ENCODE measurements around the gene DROSHA. TPM values are rescaled to one million over a fixed set of nuclear protein-coding genes. Genes with fewer than 3 reads are reported as not detected.

Gene DROSHA
- total and polyA plus RNA-seq, 2 of the 8 experiments (the other 6 are each of a cell fraction or from before 2014, with no cell fraction given): 65.9 to 122 TPM

DNA sequence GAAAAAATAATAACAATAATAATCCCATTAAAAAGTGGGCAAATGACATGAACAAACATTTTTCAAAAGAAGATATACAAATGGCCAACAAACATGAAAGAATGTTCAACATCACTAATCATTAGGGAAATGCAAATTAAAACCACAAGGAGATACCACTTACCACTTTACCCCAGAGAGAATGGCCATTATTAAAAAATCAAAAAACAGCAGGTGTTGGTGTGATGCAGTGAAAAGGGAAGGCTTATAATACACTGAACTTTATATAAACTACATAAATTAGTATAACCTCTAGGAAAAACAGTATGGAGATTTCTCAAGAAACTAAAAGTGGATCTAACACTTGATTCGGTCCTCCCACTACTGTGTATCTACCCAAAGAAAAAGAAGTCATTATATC lies 81.9 kb downstream of the DROSHA start:
- H3K36me3 ChIP-seq (ENCODE audit: control insufficient read depth in 2 of 4, insufficient read depth in 4 of 4, low read length in 3 of 4): peaks cover 4 to 34% (median 17%) of the 10 kb centered on the region in 4 experiments; a peak in 6 of 8 replicates
- 95% methylated on average over 1 of the region's 1 CpG; no CpG with 5 or more reads in 1 of the 2 experiments for WGBS, 2 experiments (ENCODE audit: extremely low coverage in 1 of 2, insufficient coverage in 1 of 2, insufficient read length in 1 of 2, insufficient replicate concordance in 2 of 2, low coverage in 1 of 2, low lambda C conversion rate in 2 of 2, missing lambda C conversion rate in 1 of 2)
- no peak for FAIRE-seq
- TF ChIP-seq FOSL1 (IDR thresholded peaks at IDR 0.05; ENCODE audit: insufficient read depth, low read depth, low read length) (no peak), GTF2F1 (IDR thresholded peaks at IDR 0.05; ENCODE audit: borderline replicate concordance, low read depth, low read length) (no peak), CREB1 (IDR thresholded peaks at IDR 0.05) (no peak), KDM1A (IDR thresholded peaks at IDR 0.05; ENCODE audit: borderline replicate concordance, low read length) (no peak), HDAC6 (IDR thresholded peaks at IDR 0.05; ENCODE audit: low read depth, low read length) (no peak), EP300 (IDR thresholded peaks at IDR 0.05; ENCODE audit: borderline replicate concordance in 1 of 2, low read depth in 2 of 2, low read length in 2 of 2) (no peak), RNF2 (IDR thresholded peaks at IDR 0.05; ENCODE audit: borderline replicate concordance, low read depth, low read length, missing control alignments, poor library complexity, severe bottlenecking) (no peak), RBBP5 (IDR thresholded peaks at IDR 0.05; ENCODE audit: borderline replicate concordance, low read depth, low read length) (no peak), BACH1 (IDR thresholded peaks at IDR 0.05; ENCODE audit: low read length) (no peak), CHD1 (IDR thresholded peaks at IDR 0.05; ENCODE audit: low read depth, low read length) (no peak), TBP (IDR thresholded peaks at IDR 0.05; ENCODE audit: low read depth, low read length) (no peak), EGR1 (IDR thresholded peaks at IDR 0.05; ENCODE audit: borderline replicate concordance, low read depth, low read length) (no peak)
- TF ChIP-seq, protein P1, sequence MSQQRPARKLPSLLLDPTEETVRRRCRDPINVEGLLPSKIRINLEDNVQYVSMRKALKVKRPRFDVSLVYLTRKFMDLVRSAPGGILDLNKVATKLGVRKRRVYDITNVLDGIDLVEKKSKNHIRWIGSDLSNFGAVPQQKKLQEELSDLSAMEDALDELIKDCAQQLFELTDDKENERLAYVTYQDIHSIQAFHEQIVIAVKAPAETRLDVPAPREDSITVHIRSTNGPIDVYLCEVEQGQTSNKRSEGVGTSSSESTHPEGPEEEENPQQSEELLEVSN (IDR thresholded peaks at IDR 0.05): no peak

More for the DNA sequence above, 81.9 kb downstream of the DROSHA start:
- no peak overlapping the region for H2BK12ac ChIP-seq (ENCODE audit: low read depth, low read length)
- H2BK5ac ChIP-seq (ENCODE audit: low read depth, low read length): no peak overlapping the region
- H3K18ac ChIP-seq (ENCODE audit: extremely low read depth, low read length): no peak overlapping the region
- no peak overlapping the region for H2BK15ac ChIP-seq (ENCODE audit: low read length)
- no peak overlapping the region for H2AFZ ChIP-seq (ENCODE audit: low read length)
- peaks cover 0 to 7% (median 5%) of the 10 kb centered on the region in 4 experiments; a peak in 5 of 7 replicates for H3K4me1 ChIP-seq (replicated peaks in 1 of 4; ENCODE audit: control insufficient read depth in 3 of 4, insufficient read depth in 4 of 4, low read length in 3 of 4)
- DNase-seq (ENCODE audit: low read depth in 1 of 2, low spot score in 2 of 2): no peak
- H3K14ac ChIP-seq (ENCODE audit: insufficient read length): no peak overlapping the region
- H2BK120ac ChIP-seq (replicated peaks; ENCODE audit: low read depth, low read length): no peak overlapping the region
- no peaks in the 10 kb centered on the region for H3K79me2 ChIP-seq (ENCODE audit: control insufficient read depth in 1 of 2, insufficient read depth in 2 of 2, low read length in 2 of 2)
- ChIA-PET CTCF (ENCODE audit: partially characterized antibody) (no interaction called here), POLR2A (ENCODE audit: partially characterized antibody) (no interaction called here)
- H3K27me3 ChIP-seq (replicated peaks in 1 of 4; ENCODE audit: control insufficient read depth in 3 of 4, extremely low read depth in 1 of 4, insufficient read depth in 3 of 4, low read length in 3 of 4): no peaks in the 10 kb centered on the region
- 0 out of 4 replicates have a peak, but pooled peaks cover 0 to under 1% of the 10 kb centered on the region in 2 experiments for H3K9me3 ChIP-seq (ENCODE audit: insufficient read depth in 2 of 2, low read depth in 1 of 2, low read length in 1 of 2)
- H3K23me2 ChIP-seq (ENCODE audit: low read depth, low read length): no peaks in the 10 kb centered on the region
- no peak overlapping the region for H4K8ac ChIP-seq (ENCODE audit: extremely low read depth, insufficient read depth, low read length)
- H4K20me1 ChIP-seq (replicated peaks in 1 of 2; ENCODE audit: control insufficient read depth in 1 of 2, insufficient read depth in 2 of 2, low read length in 2 of 2): no peaks in the 10 kb centered on the region
- no peak overlapping the region for H2AK5ac ChIP-seq (ENCODE audit: low read depth, low read length)
- H3K4me3 ChIP-seq (ENCODE audit: extremely low read depth in 1 of 4, insufficient read depth in 2 of 4, low read depth in 3 of 4, low read length in 4 of 4): no peak overlapping the region
- H3K79me1 ChIP-seq (ENCODE audit: low read depth, low read length): no peaks in the 10 kb centered on the region
- H4K91ac ChIP-seq (replicated peaks; ENCODE audit: insufficient read length, low read length): no peak overlapping the region
- H3K23ac ChIP-seq (ENCODE audit: insufficient read length): no peak overlapping the region
- H3K56ac ChIP-seq (replicated peaks; ENCODE audit: insufficient read length, low read depth, low read length): no peak overlapping the region
- no peak overlapping the region for H2BK20ac ChIP-seq (ENCODE audit: low read length)
- H3K4me2 ChIP-seq (ENCODE audit: insufficient read depth in 1 of 2, low read depth in 2 of 2, low read length in 2 of 2): no peak overlapping the region
- no peak overlapping the region for H4K5ac ChIP-seq (ENCODE audit: insufficient read length, low read depth, low read length)
- H3K4ac ChIP-seq (replicated peaks; ENCODE audit: insufficient read length, low read depth, low read length): no peak overlapping the region
- no peak overlapping the region for H3K27ac ChIP-seq (ENCODE audit: low read depth, low read length)
- H3K9ac ChIP-seq (replicated peaks in 1 of 4; ENCODE audit: extremely low read depth in 1 of 4, low read depth in 3 of 4, low read length in 3 of 4): no peak overlapping the region

All from H1 (cell line).